Lower lobe of right lung (tissue), 2 donors: ENCODE measurements around the gene RASSF5. TPM values are rescaled to one million over a fixed set of nuclear protein-coding genes. Genes with fewer than 3 reads are reported as not detected.

Experiments used
- ATAC-seq, 2 donors: fragments of 200-7000 bp; cut with Tn5 transposase; one replicate each; pipeline ENCODE4 v1.9.1; 2020 to 2022; ENCODE audit warnings: mild to moderate bottlenecking in 2 of 2, moderate library complexity in 2 of 2
- DNase-seq: peaks from one replicate; pipeline ENCODE4 v3.0.0-alpha.2; 2020
- H3K27ac ChIP-seq: fragments of 200-600 bp; one replicate; pipeline ENCODE4 v1.8.0; 2022
- H3K27me3 ChIP-seq: fragments of 200-600 bp; one replicate; pipeline ENCODE4 v1.8.0; 2022; ENCODE audit warnings: low read depth
- H3K36me3 ChIP-seq: fragments of 200-600 bp; one replicate; pipeline ENCODE4 v1.8.0; 2022; ENCODE audit warnings: mild to moderate bottlenecking
- H3K4me1 ChIP-seq: fragments of 200-600 bp; one replicate; pipeline ENCODE4 v1.8.0; 2022
- H3K4me3 ChIP-seq: fragments of 200-600 bp; one replicate; pipeline ENCODE4 v1.8.0; 2022; ENCODE audit warnings: mild to moderate bottlenecking
- H3K9me3 ChIP-seq: fragments of 200-600 bp; one replicate; pipeline ENCODE4 v1.8.0; 2022
- intact Hi-C: fragments of 100-400 bp; cut with DNase I; formaldehyde crosslinking; loops from one replicate; pipeline ENCODE4 v1.11.0; 2022
- total RNA-seq: library from RNA; stranded (reverse); fragmentation: NEBNext Ultra II Directional; extraction: Animal tissue kit (Norgen Biotek cat#: 25700); gene quantifications from one replicate; pipeline ENCODE4 v1.2.1, GENCODE V29; 2021
- TF ChIP-seq, protein P1 (sequence below): fragments of 200-600 bp; IDR thresholded peaks from one replicate; pipeline ENCODE4 v1.8.0; 2022; ENCODE audit warnings: antibody characterized with exemption, mild to moderate bottlenecking
- donor health status: DM: no; HTN: yes; CAD: no; lungs with severe emphysema.

The RASSF5 gene
- total RNA-seq, 1 donor from 2014 or later, result 48.2 TPM

DNA sequence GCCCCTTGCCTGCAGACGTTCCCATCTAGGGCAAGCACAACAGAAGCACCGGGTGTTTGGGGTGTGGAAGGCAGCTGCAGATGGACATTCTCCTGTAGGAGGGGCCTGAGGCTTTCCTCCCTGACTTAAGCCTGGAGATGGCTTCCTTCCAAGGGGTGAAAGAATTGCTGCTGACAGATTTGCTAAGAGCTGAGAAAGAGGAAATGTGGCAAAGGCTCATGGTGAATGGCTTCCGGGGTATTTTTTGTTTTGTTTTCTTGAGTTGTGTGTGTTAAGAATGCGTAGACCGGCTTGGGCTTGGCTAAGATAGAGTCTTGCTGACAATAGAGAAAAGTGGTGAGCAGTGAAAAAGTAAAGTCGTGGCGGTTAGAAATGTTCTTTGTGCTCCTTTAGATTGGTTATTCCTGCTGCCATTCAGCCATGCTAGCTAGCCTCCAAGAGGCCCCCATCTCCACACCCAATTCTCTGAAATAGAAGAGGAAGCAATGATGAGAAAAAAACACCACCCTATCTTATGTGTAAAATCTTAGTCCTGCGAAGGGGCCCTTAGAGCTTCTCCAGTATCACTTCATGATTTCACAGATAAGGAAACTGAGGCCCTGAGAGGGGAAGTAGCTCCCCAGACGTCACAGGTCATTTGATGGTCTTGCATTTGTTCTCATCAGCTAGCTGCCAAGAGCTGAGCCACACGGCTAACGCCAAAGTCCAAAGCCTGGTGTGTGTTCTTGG, 68.0 kb downstream of the RASSF5 start:
- Histone ChIP-seq H3K27ac (peak overlapping the region; percentile 85), H3K36me3 (no peaks in the 10 kb centered on the region), H3K27me3 (no peaks in the 10 kb centered on the region), H3K4me1 (peaks cover 73% of the 10 kb centered on the region), H3K4me3 (no peak overlapping the region), H3K9me3 (no peaks in the 10 kb centered on the region)
- ATAC-seq (peak; percentile 71 to 74), DNase-seq (peak; percentile 63)
- intact Hi-C loops, result no loop called here
- TF ChIP-seq, protein P1, sequence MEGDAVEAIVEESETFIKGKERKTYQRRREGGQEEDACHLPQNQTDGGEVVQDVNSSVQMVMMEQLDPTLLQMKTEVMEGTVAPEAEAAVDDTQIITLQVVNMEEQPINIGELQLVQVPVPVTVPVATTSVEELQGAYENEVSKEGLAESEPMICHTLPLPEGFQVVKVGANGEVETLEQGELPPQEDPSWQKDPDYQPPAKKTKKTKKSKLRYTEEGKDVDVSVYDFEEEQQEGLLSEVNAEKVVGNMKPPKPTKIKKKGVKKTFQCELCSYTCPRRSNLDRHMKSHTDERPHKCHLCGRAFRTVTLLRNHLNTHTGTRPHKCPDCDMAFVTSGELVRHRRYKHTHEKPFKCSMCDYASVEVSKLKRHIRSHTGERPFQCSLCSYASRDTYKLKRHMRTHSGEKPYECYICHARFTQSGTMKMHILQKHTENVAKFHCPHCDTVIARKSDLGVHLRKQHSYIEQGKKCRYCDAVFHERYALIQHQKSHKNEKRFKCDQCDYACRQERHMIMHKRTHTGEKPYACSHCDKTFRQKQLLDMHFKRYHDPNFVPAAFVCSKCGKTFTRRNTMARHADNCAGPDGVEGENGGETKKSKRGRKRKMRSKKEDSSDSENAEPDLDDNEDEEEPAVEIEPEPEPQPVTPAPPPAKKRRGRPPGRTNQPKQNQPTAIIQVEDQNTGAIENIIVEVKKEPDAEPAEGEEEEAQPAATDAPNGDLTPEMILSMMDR, result no peak

- Histone ChIP-seq H3K9me3 (no peaks in the 10 kb centered on the region), H3K4me1 (peaks cover 81% of the 10 kb centered on the region), H3K4me3 (no peak overlapping the region), H3K27ac (peak overlapping the region; percentile 85), H3K27me3 (no peaks in the 10 kb centered on the region), H3K36me3 (no peaks in the 10 kb centered on the region)
- DNase-seq (no peak), ATAC-seq (no peak)
- TF ChIP-seq, protein P1, result no peak
- intact Hi-C loops, result no loop called here
These were observed 68.8 kb downstream of the RASSF5 start for GRCh38 chr1:206575894-206576737.

DNA sequence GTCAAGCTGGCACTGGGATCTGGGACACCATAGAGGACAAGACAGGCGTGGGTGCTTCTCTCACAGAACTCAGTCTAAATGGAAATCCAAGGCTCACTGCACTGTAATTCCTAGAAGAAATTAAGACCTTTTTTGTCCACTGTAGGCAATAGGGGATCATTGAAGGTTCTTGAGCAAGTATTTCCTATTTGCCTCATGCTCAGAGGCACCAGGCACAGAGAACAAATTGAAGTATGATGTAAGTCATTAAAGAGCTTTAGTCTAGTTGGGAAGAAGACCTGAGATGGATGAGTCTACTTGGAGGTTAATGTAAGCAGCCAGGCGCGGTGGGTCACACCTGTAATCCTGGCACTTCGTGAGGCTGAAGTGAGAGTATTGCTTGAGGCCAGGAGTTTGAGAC, 70.3 kb downstream of the RASSF5 start:
- intact Hi-C loops, result no loop called here
- Histone ChIP-seq H3K4me3 (no peak overlapping the region), H3K36me3 (no peaks in the 10 kb centered on the region), H3K4me1 (peaks cover 94% of the 10 kb centered on the region), H3K27ac (peak overlapping the region; percentile 85), H3K9me3 (no peaks in the 10 kb centered on the region), H3K27me3 (no peaks in the 10 kb centered on the region)
- ATAC-seq (no peak), DNase-seq (no peak)
- TF ChIP-seq, protein P1, result no peak

GRCh38 chr1:206578068-206578977, 71.0 kb downstream of the RASSF5 start:
- peak in 1 of 2 donors; percentile 16 for ATAC-seq
- H3K27ac ChIP-seq, result peak overlapping the region; percentile 85

More at GRCh38 chr1:206578068-206578977, 71.0 kb downstream of the RASSF5 start:
- Histone ChIP-seq H3K4me3 (no peak overlapping the region), H3K36me3 (peaks cover 5% of the 10 kb centered on the region), H3K9me3 (no peaks in the 10 kb centered on the region), H3K4me1 (peaks cover 94% of the 10 kb centered on the region), H3K27me3 (no peaks in the 10 kb centered on the region)
- TF ChIP-seq, protein P1, result no peak
- DNase-seq, result no peak
- intact Hi-C loops, result no loop called here
